Hematopoietic multipotent progenitor cell treated with erythropoietin and hydrocortisone succinate and interleukin-3 and kit ligand, for 6 days (in vitro differentiated cells): ENCODE measurements around the gene MED26.

Experiments
- DNase-seq: peaks from one replicate; pipeline ENCODE4 v3.0.0-alpha.2; 2015

The MED26 gene

GRCh38 chr19:16649734-16650133 lies 21.7 kb upstream of the MED26 start:
- DNase-seq = no peak

DNA sequence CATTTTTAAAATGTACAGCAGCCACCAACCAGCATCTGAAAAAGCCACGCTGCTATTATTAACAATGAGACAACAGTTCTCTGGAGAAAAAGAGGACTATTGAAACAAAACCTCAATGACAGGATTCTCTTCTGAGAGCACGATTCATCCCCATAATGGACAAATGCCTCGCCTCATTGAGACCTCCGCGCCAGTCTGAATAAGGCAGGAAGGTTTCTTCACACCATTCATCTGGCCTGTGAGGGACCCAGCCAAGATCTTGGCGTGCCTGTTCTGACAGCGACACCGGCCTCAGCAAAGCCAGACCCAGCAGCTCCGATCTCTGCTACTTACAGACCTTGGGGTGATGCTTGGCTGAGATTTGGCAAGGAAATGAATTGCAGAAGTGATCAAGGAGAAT lies 17.1 kb upstream of the MED26 start:
- DNase-seq = no peak

DNA sequence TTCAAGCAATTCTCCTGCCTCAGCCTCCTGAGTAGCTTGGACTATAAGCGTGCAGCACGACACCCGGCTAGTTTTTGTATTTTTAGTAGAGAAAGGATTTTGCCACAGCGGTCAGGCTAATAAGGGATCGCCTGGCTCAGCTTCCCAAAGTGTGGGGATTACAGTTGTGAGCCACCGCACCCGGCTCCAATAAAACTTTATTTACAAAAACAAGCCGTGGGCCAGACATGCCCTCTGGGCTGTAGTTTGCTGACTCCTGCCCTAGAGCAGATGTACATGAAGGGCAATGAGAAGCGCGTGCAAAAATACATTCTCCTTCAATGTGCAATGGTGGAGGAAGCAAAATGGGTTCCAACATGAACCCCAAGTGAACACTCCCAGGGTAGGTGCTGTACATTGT lies 13.7 kb upstream of the MED26 start:
- no peak for DNase-seq

DNA sequence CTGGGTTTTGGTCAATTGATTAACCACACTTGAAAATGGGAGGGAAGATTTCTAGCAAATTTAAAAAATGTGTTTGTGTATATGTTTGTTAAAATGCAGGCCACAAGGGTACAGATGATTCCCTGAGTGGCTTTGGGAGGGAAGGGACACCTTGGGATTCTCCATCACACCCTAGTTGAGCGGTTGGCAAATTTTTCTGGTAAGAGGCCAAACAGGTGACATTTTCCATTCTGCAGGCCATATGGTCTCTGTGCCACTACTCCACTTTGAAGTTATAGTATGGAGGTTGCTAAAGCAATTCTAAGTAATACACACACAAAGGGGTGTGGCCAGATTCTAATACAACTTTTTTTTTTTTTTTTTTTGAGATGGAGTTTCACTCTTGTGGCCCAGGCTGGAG lies 12.9 kb upstream of the MED26 start:
- DNase-seq = no peak

DNA sequence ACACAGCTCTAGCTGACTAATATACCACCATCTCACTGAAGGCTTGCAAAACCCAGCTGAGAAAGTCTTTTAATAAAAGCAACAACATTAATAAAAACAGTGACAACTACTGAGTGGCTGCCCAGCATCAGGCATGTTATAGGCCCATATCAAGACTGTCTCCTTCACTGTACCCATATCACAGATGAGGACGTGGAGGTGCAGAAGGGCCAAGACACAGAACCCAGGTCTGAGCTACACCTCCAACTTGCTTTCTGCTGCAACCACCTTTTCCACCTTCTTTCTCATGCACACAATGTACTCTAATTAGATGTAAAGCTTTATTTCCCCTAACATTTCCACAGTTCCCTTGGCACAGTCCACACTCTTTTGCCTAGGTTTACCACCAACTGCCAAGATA lies 10.7 kb upstream of the MED26 start:
- no peak for DNase-seq

GRCh38 chr19:16637535-16637934 lies 9.5 kb upstream of the MED26 start:
- DNase-seq = no peak

- no peak for DNase-seq
These were observed 3.5 kb upstream of the MED26 start for GRCh38 chr19:16631465-16631864.

GRCh38 chr19:16628984-16629691 lies 1.1 kb upstream of the MED26 start:
- DNase-seq = peak; percentile 61

- DNase-seq = no peak
These were observed 149 bp downstream of the MED26 start for GRCh38 chr19:16627928-16628182.

DNA sequence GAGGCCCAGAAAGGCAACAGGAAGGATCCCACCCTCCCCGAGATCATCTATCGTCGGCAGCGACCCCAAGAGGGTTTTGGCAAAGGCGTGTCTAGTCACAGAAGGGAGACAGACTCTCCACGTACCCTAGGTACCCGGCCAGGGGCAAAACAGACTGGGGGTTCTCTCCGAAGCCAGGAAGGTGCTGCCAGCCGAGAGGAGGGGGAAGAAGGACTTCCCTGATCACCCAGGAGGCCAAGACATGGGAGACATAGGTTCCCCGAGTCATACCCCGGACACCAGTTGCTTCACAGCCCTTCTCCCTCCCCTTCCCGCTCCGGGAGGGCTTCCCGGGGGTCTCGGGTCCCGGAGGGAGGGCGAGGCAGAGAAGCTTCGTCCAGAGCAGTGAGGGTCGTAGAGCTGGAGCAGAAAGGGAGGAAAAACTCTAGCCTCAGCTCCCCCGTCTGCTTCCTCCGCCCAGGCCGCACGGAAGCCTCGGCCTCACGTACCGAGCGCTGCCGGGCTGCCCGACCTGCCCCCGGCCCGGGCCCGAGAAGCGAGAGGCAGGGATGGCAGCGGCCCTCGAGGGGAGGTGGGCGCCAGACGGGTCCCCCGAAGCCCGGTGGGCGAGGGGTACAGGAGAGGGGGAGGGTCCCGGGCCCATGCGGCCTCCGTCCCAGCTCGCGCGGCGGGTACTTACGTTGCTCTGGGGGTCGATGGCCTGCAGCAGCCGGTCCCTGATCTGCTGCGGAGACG lies 644 bp downstream of the MED26 start:
- DNase-seq = peak; percentile 46

DNA sequence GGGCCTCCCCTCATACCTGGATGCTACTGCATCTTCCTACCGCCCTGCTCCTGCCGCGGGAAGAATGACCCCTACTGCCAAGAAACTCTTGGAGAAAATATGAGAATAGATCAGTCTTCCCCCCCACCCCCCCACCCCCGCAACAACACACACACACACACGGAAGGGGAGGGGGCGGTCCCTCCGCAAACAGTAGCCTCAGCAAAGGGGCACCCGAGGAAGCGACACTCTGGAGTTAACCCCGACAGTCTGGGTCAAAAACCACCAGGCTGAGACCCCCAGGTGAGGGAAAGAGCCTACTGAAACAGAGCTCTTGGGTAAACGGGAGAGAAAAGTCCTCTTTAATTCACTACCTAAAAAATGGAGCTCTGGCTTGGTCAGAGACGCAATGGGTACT lies 1.2 kb downstream of the MED26 start:
- DNase-seq = no peak

DNA sequence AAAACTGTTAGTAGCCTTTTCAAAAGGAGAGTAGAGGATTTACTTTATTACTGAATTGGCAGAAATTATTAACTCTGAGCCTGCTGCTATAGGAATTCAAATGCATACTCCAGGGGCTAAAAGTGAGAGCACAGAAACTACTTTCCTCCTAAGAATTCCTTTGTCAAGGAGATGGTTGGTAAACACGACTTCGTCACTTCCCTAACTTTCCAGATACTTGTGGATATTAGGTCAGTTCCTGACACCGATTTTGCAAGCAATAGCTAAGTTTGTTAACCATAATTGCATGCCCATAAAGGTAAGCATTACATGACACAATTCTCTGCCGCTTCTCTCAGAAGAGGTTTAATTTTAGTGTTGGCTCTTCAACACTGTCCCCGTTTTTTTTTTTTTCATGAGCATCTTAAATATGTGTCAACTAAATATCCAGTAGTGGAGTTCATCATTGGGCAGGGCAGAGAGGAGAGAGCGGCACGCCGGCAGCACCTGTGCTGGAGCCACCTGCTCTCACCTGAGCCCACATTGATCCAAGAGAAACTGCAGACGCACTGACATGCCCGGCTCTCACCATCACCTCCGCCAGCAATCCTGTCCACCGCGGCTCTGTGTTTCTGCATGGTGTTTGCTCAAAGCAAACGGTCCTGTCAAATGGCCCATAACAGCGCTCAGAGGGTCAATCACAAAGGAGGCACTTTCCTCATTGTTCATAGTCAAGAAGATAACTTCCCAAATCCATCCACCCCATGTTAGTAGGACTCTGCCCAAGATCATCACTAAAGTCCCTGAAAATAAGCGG lies 2.6 kb downstream of the MED26 start:
- no peak for DNase-seq

GRCh38 chr19:16624236-16624635 lies 3.8 kb downstream of the MED26 start:
- no peak for DNase-seq

DNA sequence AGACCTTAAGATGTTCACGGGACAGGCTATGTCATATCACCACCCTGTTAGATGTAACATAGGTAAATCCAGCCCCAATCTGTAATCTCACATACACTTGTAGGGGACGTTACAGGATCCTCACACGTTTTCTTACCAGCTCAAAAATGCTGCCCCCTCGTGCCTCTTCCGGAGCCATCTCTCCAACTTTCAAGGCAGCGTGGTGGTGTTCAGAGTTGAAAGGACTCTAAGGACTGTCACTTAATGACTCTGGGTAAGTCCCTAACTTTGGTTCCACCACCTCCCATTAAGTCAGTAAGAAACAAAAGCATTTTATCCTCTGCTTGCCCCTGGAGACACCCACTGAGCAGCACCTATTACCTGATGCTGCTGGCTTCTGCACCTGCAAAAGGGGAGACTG lies 4.4 kb downstream of the MED26 start:
- no peak for DNase-seq

- no peak for DNase-seq
These were observed 4.9 kb downstream of the MED26 start for GRCh38 chr19:16623066-16623465.

- no peak for DNase-seq
These were observed 6.7 kb downstream of the MED26 start for GRCh38 chr19:16621165-16621800.

DNA sequence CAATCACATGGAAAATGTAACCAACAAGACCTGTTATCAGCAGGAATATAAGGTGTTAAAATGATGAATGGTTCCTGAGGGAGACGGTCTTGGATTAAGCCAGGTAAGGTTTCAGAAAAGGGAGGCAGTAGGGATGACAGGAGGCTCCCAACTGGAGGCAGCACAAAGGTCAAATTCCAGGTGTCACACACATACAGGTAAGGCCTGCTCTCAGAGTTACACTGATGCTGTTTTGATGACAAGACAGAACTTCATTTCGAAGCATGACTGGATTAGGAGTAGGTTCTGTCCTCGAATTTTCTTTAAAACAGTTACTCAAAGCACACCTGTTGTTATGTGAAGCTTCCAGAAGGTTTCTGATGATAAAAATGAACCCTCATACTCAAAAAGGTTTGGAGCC lies 7.4 kb downstream of the MED26 start:
- no peak for DNase-seq

GRCh38 chr19:16620018-16620417 lies 8.0 kb downstream of the MED26 start:
- no peak for DNase-seq

DNA sequence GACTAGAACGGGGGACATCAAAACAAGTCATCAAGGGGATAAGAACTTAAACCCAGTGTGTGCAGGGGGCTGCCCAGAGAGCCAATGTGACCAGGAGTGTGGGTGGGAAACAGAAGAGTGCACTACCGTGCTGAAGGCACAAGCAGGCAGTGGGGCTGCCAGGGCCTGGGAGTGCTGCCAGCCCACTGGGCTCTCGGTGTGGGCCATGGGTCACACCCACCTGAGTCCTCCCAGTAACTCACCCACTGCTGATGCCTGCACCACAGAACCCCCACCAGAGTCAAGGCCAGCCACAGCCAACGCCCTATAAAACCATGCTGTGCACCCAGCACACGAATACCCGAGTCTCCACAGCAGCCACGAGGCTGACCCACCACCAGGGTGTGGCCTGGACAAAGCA lies 8.5 kb downstream of the MED26 start:
- peak; percentile 56 for DNase-seq

DNA sequence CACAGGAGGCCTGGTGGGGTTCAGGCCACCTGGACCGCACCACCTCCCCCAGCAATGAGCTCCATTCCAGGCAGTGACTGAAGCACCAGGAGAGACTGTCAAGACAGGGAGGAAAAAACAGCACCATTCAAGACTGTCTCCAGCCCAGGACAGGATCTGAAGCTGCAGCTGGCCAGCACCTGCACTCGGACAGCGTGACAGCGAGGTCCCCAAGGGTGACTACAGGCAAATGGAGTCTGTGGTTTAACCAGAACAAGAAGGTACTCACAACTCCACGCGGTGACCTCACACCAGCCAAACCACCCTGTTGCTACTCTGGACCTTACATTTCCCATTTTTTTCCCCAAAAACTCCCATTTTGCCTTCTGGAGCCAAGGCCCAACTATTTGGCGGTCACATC lies 9.8 kb downstream of the MED26 start:
- no peak for DNase-seq

DNA sequence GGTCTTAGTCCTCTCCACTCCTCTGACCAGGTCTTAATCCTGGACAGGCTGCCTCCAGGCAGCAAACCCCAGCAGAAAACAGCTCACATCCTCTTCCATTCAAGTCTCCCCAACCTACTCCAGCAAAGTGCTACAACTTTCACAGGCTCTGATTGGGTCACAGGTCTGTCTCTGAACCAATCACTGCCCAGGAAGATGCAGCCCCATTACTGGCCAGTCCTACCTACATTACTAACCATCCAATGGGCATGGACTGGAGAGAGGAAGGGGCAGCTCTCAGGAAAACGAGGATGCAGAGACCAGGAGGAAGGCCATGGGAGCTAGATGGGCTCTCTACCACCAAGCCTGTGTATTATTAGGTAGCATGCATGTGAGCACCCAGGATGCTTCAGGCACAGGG lies 12.2 kb downstream of the MED26 start:
- DNase-seq = no peak

GRCh38 chr19:16614941-16615340 lies 13.1 kb downstream of the MED26 start:
- no peak for DNase-seq

DNA sequence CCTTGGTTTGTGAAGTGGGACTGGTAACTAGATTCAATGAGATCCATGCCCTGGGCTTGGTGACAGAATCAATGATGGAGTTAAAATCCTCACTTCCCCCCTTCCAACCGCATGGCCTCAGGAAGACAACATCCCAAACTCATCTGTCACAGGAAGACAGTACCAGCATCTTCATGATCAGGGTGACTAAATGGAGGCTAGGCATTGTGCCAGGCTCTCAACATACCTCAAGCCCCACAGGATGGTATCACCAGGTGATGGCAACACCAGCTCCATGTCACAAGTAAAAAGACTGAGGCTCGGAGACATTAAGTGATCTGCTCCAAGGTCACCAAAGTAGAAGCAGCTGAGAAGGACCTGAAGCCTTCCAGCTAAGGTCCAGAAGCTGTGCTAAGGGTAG lies 14.2 kb downstream of the MED26 start:
- DNase-seq = no peak

- DNase-seq = no peak
These were observed 15.4 kb downstream of the MED26 start for GRCh38 chr19:16612636-16613035.
